WERI-Rb-1 (cell line): ENCODE measurements around the gene HIVEP2.

ENCODE experiments used
- DNase-seq: peaks from one replicate; pipeline ENCODE4 v3.0.0-alpha.2; 2020
- H3K27ac ChIP-seq: fragments of 250-450 bp; sonication (Bioruptor Pico); 2 replicates; pipeline ENCODE4 v1.5.1; 2020; ENCODE audit warnings: mild to moderate bottlenecking, moderate library complexity
- H3K27me3 ChIP-seq: fragments of 250-450 bp; sonication (Bioruptor Pico); 2 replicates; pipeline ENCODE4 v1.5.1; 2021; ENCODE audit warnings: mild to moderate bottlenecking, low read depth, moderate library complexity; ENCODE audit not compliant: insufficient read depth, severe bottlenecking
- H3K36me3 ChIP-seq: fragments of 250-450 bp; sonication (Bioruptor Pico); 2 replicates; pipeline ENCODE4 v1.5.1; 2020; ENCODE audit warnings: mild to moderate bottlenecking, moderate library complexity
- H3K4me3 ChIP-seq: 2 replicates; pipeline ENCODE4 v1.5.1; 2011; ENCODE audit warnings: low read depth, mild to moderate bottlenecking, control low read depth, low read length
- H3K9me3 ChIP-seq: fragments of 250-450 bp; sonication (Bioruptor Pico); 2 replicates; pipeline ENCODE4 v1.5.1; 2021; ENCODE audit warnings: mild to moderate bottlenecking, moderate library complexity; ENCODE audit not compliant: severe bottlenecking
- CTCF ChIP-seq: IDR thresholded peaks from 2 replicates; pipeline ENCODE4 v1.5.1; 2011; ENCODE audit warnings: low read depth, mild to moderate bottlenecking, control low read depth, inconsistent platforms, low read length

Gene HIVEP2

GRCh38 chr6:142771162-142771561 lies 173.8 kb downstream of the HIVEP2 start:
- no peak overlapping the region for H3K27ac ChIP-seq
- H3K27me3 ChIP-seq = no peaks in the 10 kb centered on the region
- no peak overlapping the region for H3K4me3 ChIP-seq
- H3K9me3 ChIP-seq = no peaks in the 10 kb centered on the region
- no peaks in the 10 kb centered on the region for H3K36me3 ChIP-seq
- TF ChIP-seq CTCF = no peak
- DNase-seq = no peak

DNA sequence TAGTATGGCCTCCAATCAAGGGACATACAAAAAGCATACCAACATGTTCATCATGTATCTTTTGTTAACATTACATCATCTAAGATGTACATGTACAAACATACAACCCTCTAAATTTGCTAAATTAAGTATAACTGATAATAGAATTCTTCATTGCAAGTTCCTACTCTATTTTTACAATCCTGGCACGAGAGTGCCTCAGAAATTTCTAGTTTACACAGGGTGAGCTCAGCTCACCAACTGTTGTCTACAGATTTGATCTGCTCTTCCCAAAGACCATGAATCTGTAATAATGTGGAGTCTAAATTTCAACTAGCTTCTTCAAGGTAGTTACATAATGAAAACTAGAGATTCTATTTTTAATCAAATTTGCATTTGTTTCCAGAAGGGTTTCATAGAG lies 179.7 kb downstream of the HIVEP2 start:
- Histone ChIP-seq H3K27me3 (no peaks in the 10 kb centered on the region), H3K4me3 (no peak overlapping the region), H3K9me3 (no peaks in the 10 kb centered on the region), H3K36me3 (no peaks in the 10 kb centered on the region), H3K27ac (no peak overlapping the region)
- no peak for DNase-seq
- TF ChIP-seq CTCF = no peak

DNA sequence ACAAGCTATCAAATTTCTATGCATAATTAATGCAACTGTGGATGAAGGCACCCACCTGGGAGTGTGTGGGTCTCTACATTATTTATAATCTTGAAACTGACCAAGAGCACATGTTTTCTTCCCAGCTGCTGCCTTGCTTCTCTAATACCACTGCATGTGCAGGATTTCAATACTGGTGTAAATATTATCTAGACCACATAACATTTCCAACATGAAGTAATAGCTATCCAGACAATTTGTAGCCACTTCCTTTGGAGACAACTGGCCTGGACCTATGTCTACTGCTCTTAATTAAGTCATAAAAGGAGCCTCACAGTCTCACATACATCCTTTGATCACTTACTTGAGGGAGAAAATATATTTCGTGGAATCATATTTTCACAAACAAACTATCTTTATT lies 180.7 kb downstream of the HIVEP2 start:
- Histone ChIP-seq H3K27me3 (no peaks in the 10 kb centered on the region), H3K27ac (no peak overlapping the region), H3K9me3 (no peaks in the 10 kb centered on the region), H3K4me3 (no peak overlapping the region), H3K36me3 (no peaks in the 10 kb centered on the region)
- no peak for TF ChIP-seq CTCF
- DNase-seq = no peak

- no peaks in the 10 kb centered on the region for H3K27me3 ChIP-seq
- no peaks in the 10 kb centered on the region for H3K9me3 ChIP-seq
- no peak for TF ChIP-seq CTCF
- H3K4me3 ChIP-seq = no peak overlapping the region
- no peak for DNase-seq
- no peak overlapping the region for H3K27ac ChIP-seq
- H3K36me3 ChIP-seq = no peaks in the 10 kb centered on the region
Observed at GRCh38 chr6:142763205-142763604, 181.8 kb downstream of the HIVEP2 start.

- TF ChIP-seq CTCF = no peak
- Histone ChIP-seq H3K9me3 (no peaks in the 10 kb centered on the region), H3K36me3 (no peaks in the 10 kb centered on the region), H3K4me3 (no peak overlapping the region), H3K27me3 (no peaks in the 10 kb centered on the region), H3K27ac (no peak overlapping the region)
- DNase-seq = no peak
Observed at GRCh38 chr6:142761756-142762155, 183.2 kb downstream of the HIVEP2 start.

GRCh38 chr6:142760152-142760551 lies 184.8 kb downstream of the HIVEP2 start:
- Histone ChIP-seq H3K9me3 (no peaks in the 10 kb centered on the region), H3K27me3 (no peaks in the 10 kb centered on the region), H3K36me3 (no peaks in the 10 kb centered on the region), H3K4me3 (no peak overlapping the region), H3K27ac (no peak overlapping the region)
- DNase-seq = no peak
- TF ChIP-seq CTCF = no peak
